Gastroesophageal sphincter (tissue), 4 donors: ENCODE results near the gene CACNA2D3. TPM values are rescaled to one million over a fixed set of nuclear protein-coding genes. Genes with fewer than 3 reads are reported as not detected.

Source experiments
- ATAC-seq: fragments of 150-250 bp; one replicate; pipeline ENCODE4 v1.9.1; 2016; ENCODE audit warnings: mild to moderate bottlenecking, moderate library complexity
- H3K27ac ChIP-seq, 4 donors: fragments of 200-600 bp; sonication (generic) in 3 of 4; 1 replicate in 3 of 4; 2 replicates in 1 of 4; pipeline ENCODE4 v1.5.1; 2016 to 2019
- H3K27me3 ChIP-seq: fragments of 200-600 bp; sonication (generic); one replicate; pipeline ENCODE4 v1.5.1; 2019
- H3K36me3 ChIP-seq, 2 donors: fragments of 200-600 bp; sonication (generic); one replicate each; pipeline ENCODE4 v1.5.1; 2019; ENCODE audit warnings: control low read depth in 1 of 2
- H3K4me1 ChIP-seq, 3 donors: fragments of 200-600 bp; sonication (generic); 1 replicate in 2 of 3; 2 replicates in 1 of 3; pipeline ENCODE4 v1.5.1; 2016 to 2019; ENCODE audit warnings: control low read depth in 2 of 3
- H3K4me3 ChIP-seq, 2 donors: fragments of 200-600 bp; sonication (generic); one replicate each; pipeline ENCODE4 v1.5.1; 2019; ENCODE audit warnings: mild to moderate bottlenecking in 1 of 2, moderate library complexity in 1 of 2
- H3K9me3 ChIP-seq, 3 donors: fragments of 200-600 bp; sonication (generic); one replicate each; pipeline ENCODE4 v1.5.1; 2017 to 2019; ENCODE audit warnings: control low read depth in 2 of 3
- CTCF ChIP-seq, 4 experiments: fragments of 200-600 bp in 2 of 4; fragments of 450-650 bp in 2 of 4; sonication (generic) in 1 of 4; IDR thresholded peaks; one replicate each; pipeline ENCODE4 v1.5.1; 2017 to 2019; ENCODE audit warnings: antibody characterized with exemption in 4 of 4, mild to moderate bottlenecking in 2 of 4, moderate library complexity in 2 of 4
- EP300 ChIP-seq: sonication (generic); formaldehyde crosslinking; IDR thresholded peaks from one replicate; pipeline ENCODE4 v1.6.1; 2017; ENCODE audit warnings: antibody characterized with exemption, mild to moderate bottlenecking
- POLR2A ChIP-seq, 2 donors: fragments of 450-650 bp; IDR thresholded peaks; one replicate each; pipeline ENCODE4 v1.6.1; 2017; ENCODE audit warnings: antibody characterized with exemption in 2 of 2, mild to moderate bottlenecking in 2 of 2, moderate library complexity in 1 of 2
- POLR2AphosphoS5 ChIP-seq: sonication (generic); formaldehyde crosslinking; IDR thresholded peaks from one replicate; pipeline ENCODE4 v1.6.1; 2017; ENCODE audit warnings: antibody characterized with exemption
- WGBS, 2 donors: methylation state at CpG; one replicate each; pipeline ENCODE4 v1.1.5; 2018; ENCODE audit warnings: low coverage in 1 of 2; 5-methylcytosine and 5-hydroxymethylcytosine counted together
- total RNA-seq, 4 donors: library from RNA; depleted of rRNA; stranded (reverse); fragments of >200 nt; gene quantifications; one replicate each; pipeline ENCODE4 v1.1.0, GENCODE V29; 2016

CACNA2D3 gene
- total RNA-seq, 4 donors from 2014 or later = 0.94 to 6.5 (median 3.5) TPM

- Histone ChIP-seq H3K9me3 (no peaks in the 10 kb centered on the region), H3K36me3 (no peaks in the 10 kb centered on the region), H3K27ac (no peak overlapping the region), H3K4me1 (no peaks in the 10 kb centered on the region), H3K4me3 (no peak overlapping the region), H3K27me3 (no peaks in the 10 kb centered on the region)
- WGBS, 2 donors = 67 to 98% methylated on average over 3 to 5 of the region's 5 CpGs
- no peak for ATAC-seq
- TF ChIP-seq POLR2A (IDR thresholded peaks at IDR 0.05) (no peak), CTCF (IDR thresholded peaks at IDR 0.05) (no peak), EP300 (no peak), POLR2AphosphoS5 (no peak)
Measured at GRCh38 chr3:54345847-54346375, 223.6 kb downstream of the CACNA2D3 start.

- Histone ChIP-seq H3K4me3 (no peak overlapping the region), H3K9me3 (no peaks in the 10 kb centered on the region), H3K27me3 (no peaks in the 10 kb centered on the region), H3K27ac (no peak overlapping the region), H3K4me1 (no peaks in the 10 kb centered on the region), H3K36me3 (no peaks in the 10 kb centered on the region)
- no peak for ATAC-seq
- TF ChIP-seq CTCF (IDR thresholded peaks at IDR 0.05) = no peak
- TF ChIP-seq POLR2AphosphoS5 = no peak
- TF ChIP-seq POLR2A (IDR thresholded peaks at IDR 0.05) = no peak
- 85 to 100% methylated on average over 2 to 3 of the region's 3 CpGs for WGBS, 2 donors
Measured at GRCh38 chr3:54347060-54347459, 224.7 kb downstream of the CACNA2D3 start.

GRCh38 chr3:54347933-54348332 is 225.6 kb downstream of the CACNA2D3 start:
- TF ChIP-seq POLR2A (IDR thresholded peaks at IDR 0.05) = no peak
- no peak for TF ChIP-seq CTCF (IDR thresholded peaks at IDR 0.05)
- TF ChIP-seq EP300 = no peak
- TF ChIP-seq POLR2AphosphoS5 = no peak
- no peak for ATAC-seq
- Histone ChIP-seq H3K27me3 (no peaks in the 10 kb centered on the region), H3K9me3 (no peaks in the 10 kb centered on the region), H3K4me1 (no peaks in the 10 kb centered on the region), H3K4me3 (no peak overlapping the region), H3K36me3 (no peaks in the 10 kb centered on the region), H3K27ac (no peak overlapping the region)
- 56 to 72% methylated on average over 1 to 2 of the region's 2 CpGs for WGBS, 2 donors

GRCh38 chr3:54349231-54349652 is 226.9 kb downstream of the CACNA2D3 start:
- 44 to 59% methylated on average over 3 of the region's 4 CpGs for WGBS, 2 donors
- H3K27ac ChIP-seq = no peak overlapping the region
- no peak for ATAC-seq

More at GRCh38 chr3:54349231-54349652, 226.9 kb downstream of the CACNA2D3 start:
- H3K27me3 ChIP-seq = no peaks in the 10 kb centered on the region
- no peak overlapping the region for H3K4me3 ChIP-seq
- H3K9me3 ChIP-seq = no peaks in the 10 kb centered on the region
- H3K36me3 ChIP-seq = no peaks in the 10 kb centered on the region
- peaks cover 0 to 12% (median 6%) of the 10 kb centered on the region in 3 donors for H3K4me1 ChIP-seq
- TF ChIP-seq POLR2AphosphoS5 (no peak), EP300 (no peak), POLR2A (IDR thresholded peaks at IDR 0.05) (no peak), CTCF (IDR thresholded peaks at IDR 0.05) (no peak)
